Keratinocyte (primary cell): ENCODE data around the gene ZNF564. TPM values are rescaled to one million over a fixed set of nuclear protein-coding genes. Genes with fewer than 3 reads are reported as not detected.

Experiments
- DNase-seq: peaks from one replicate; pipeline ENCODE4 v3.0.0-alpha.2; 2011; ENCODE audit warnings: low read depth, missing footprints, low spot score
- FAIRE-seq: peaks from 2 replicates; lab custom pipeline; 2011; peaks lifted over from hg19 to GRCh38; lab: Jason Lieb, UNC
- H2AFZ ChIP-seq: 2 replicates; pipeline ENCODE4 v1.6.0; 2012; ENCODE audit warnings: low read length, control low read depth, inconsistent platforms; ENCODE audit not compliant: control insufficient read depth
- H3K27ac ChIP-seq: 2 replicates; pipeline ENCODE4 v1.5.1; 2011; ENCODE audit warnings: low read length; ENCODE audit not compliant: control insufficient read depth, insufficient read depth
- H3K27me3 ChIP-seq: 3 replicates; pipeline ENCODE4 v1.6.0; 2011; ENCODE audit warnings: low read length; ENCODE audit not compliant: control insufficient read depth, insufficient read depth; ENCODE audit errors: extremely low read depth
- H3K36me3 ChIP-seq, 2 experiments: 2 replicates in 1 of 2; 3 replicates in 1 of 2; pipeline ENCODE4 v1.5.1; 2011; ENCODE audit warnings: low read length in 2 of 2, mild to moderate bottlenecking in 1 of 2; ENCODE audit not compliant: control insufficient read depth in 2 of 2, insufficient read depth in 2 of 2; ENCODE audit errors: extremely low read depth in 1 of 2
- H3K4me1 ChIP-seq: 3 replicates; pipeline ENCODE4 v1.5.1; 2011; ENCODE audit warnings: low read length; ENCODE audit not compliant: control insufficient read depth, insufficient read depth; ENCODE audit errors: extremely low read depth
- H3K4me2 ChIP-seq: 3 replicates; pipeline ENCODE4 v1.6.0; 2011; ENCODE audit warnings: low read depth, low read length; ENCODE audit not compliant: control insufficient read depth, insufficient read depth; ENCODE audit errors: extremely low read depth
- H3K4me3 ChIP-seq, 3 experiments: fragments of 200-600 bp in 1 of 3; sonication (generic) in 1 of 3; 2 replicates in 2 of 3; 3 replicates in 1 of 3; pipeline ENCODE4 v1.5.1; 2011 to 2016; ENCODE audit warnings: low read length in 3 of 3, mild to moderate bottlenecking in 3 of 3, control low read depth in 2 of 3, inconsistent platforms in 1 of 3, low read depth in 1 of 3, mixed read lengths in 1 of 3, mixed run types in 1 of 3, moderate library complexity in 1 of 3; ENCODE audit not compliant: control insufficient read depth in 2 of 3, insufficient read depth in 2 of 3; ENCODE audit errors: extremely low read depth in 1 of 3
- H3K79me2 ChIP-seq: 2 replicates; pipeline ENCODE4 v1.6.0; 2012; ENCODE audit warnings: low read length; ENCODE audit not compliant: control insufficient read depth, insufficient read depth
- H3K9ac ChIP-seq: 3 replicates; pipeline ENCODE4 v1.6.0; 2011; ENCODE audit warnings: low read length; ENCODE audit not compliant: control insufficient read depth, insufficient read depth; ENCODE audit errors: extremely low read depth
- H3K9me1 ChIP-seq: 3 replicates; pipeline ENCODE4 v1.6.0; 2011; ENCODE audit warnings: low read length; ENCODE audit not compliant: control insufficient read depth, insufficient read depth; ENCODE audit errors: extremely low read depth
- H3K9me3 ChIP-seq: 2 replicates; pipeline ENCODE4 v1.5.1; 2012; ENCODE audit warnings: low read depth, low read length; ENCODE audit not compliant: control insufficient read depth
- H4K20me1 ChIP-seq: 3 replicates; pipeline ENCODE4 v1.6.0; 2011; ENCODE audit warnings: low read length; ENCODE audit not compliant: control insufficient read depth, insufficient read depth; ENCODE audit errors: extremely low read depth
- EZH2 ChIP-seq: IDR thresholded peaks from one replicate; pipeline ENCODE4 v1.6.1; 2012; ENCODE audit warnings: inconsistent platforms, mild to moderate bottlenecking, low read length, moderate library complexity
- dilution Hi-C: fragments of 300-500 bp; cut with MboI; formaldehyde crosslinking; loops from one replicate; pipeline ENCODE4 v1.7.0; 2020; ENCODE audit warnings: low sequenced_read_pairs; ENCODE audit not compliant: extremely low pct_ligation_motif_present
- polyA plus RNA-seq, 5 experiments: library from polyadenylated mRNA; depleted of rRNA in 3 of 5; stranded (reverse) in 3 of 5; stranded (forward) in 1 of 5; unstranded in 1 of 5; fragments of >200 nt; gene quantifications; 1 replicate in 1 of 5; 2 replicates in 3 of 5; 3 replicates in 1 of 5; pipeline versions ENCODE4 v1.2.1 to v1.2.3, GENCODE V29; 2011 to 2012; ENCODE audit warnings: missing spikeins in 2 of 5, low read depth in 1 of 5, low replicate concordance in 1 of 5
- TF ChIP-seq, protein P1 (sequence below), 3 experiments: IDR thresholded peaks in 1 of 3; conservative IDR thresholded peaks in 1 of 3; optimal IDR thresholded peaks in 1 of 3; 2 replicates in 2 of 3; 3 replicates in 1 of 3; pipeline versions ENCODE3 to v1.5.1; 2011; ENCODE audit warnings: low read length in 3 of 3, mild to moderate bottlenecking in 3 of 3, moderate library complexity in 2 of 3, control low read depth in 1 of 3, inconsistent platforms in 1 of 3; ENCODE audit not compliant: insufficient read depth in 2 of 3; ENCODE audit errors: extremely low read depth in 1 of 3

Gene ZNF564
- polyA plus RNA-seq, 1 donor (not counting 4 experiments of a cell fraction or from before 2014, with no cell fraction given), result 3.5 TPM

DNA sequence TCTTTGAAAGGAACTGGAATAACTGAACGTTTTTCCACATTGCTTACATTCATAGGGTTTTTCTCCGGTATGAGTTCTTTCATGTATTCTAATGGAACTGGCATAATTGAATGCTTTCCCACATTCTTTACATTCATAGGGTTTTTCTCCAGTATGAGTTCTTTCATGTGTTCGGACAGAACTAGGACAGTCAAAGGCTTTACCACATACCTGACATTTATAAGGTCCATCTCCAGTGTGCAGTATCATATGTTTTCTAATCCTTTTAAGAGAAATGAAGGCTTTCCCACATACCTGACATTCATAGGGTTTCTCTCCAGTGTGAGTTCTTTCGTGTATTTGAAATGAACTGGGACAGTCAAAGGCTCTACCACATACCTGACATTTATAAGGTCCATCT is 24.7 kb downstream of the ZNF564 start:
- Histone ChIP-seq H4K20me1 (no peaks in the 10 kb centered on the region), H2AFZ (no peak overlapping the region), H3K27ac (no peak overlapping the region), H3K9ac (no peak overlapping the region), H3K4me3 (no peak overlapping the region), H3K79me2 (no peaks in the 10 kb centered on the region), H3K9me1 (no peaks in the 10 kb centered on the region), H3K4me2 (no peak overlapping the region), H3K9me3 (peaks cover 52% of the 10 kb centered on the region), H3K4me1 (no peaks in the 10 kb centered on the region), H3K27me3 (no peaks in the 10 kb centered on the region), H3K36me3 (peaks cover 13% of the 10 kb centered on the region in 2 experiments)
- dilution Hi-C loops, result no loop called here
- DNase-seq (no peak), FAIRE-seq (no peak)
- TF ChIP-seq, protein P1, sequence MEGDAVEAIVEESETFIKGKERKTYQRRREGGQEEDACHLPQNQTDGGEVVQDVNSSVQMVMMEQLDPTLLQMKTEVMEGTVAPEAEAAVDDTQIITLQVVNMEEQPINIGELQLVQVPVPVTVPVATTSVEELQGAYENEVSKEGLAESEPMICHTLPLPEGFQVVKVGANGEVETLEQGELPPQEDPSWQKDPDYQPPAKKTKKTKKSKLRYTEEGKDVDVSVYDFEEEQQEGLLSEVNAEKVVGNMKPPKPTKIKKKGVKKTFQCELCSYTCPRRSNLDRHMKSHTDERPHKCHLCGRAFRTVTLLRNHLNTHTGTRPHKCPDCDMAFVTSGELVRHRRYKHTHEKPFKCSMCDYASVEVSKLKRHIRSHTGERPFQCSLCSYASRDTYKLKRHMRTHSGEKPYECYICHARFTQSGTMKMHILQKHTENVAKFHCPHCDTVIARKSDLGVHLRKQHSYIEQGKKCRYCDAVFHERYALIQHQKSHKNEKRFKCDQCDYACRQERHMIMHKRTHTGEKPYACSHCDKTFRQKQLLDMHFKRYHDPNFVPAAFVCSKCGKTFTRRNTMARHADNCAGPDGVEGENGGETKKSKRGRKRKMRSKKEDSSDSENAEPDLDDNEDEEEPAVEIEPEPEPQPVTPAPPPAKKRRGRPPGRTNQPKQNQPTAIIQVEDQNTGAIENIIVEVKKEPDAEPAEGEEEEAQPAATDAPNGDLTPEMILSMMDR (optimal IDR thresholded peaks at IDR 0.05 in 1 of 3, IDR thresholded peaks at IDR 0.05 in 1 of 3, conservative IDR thresholded peaks at IDR 0.05 in 1 of 3; ENCODE audit: extremely low read depth in 1 of 3, insufficient read depth in 2 of 3, low read length in 3 of 3), result no peak
- TF ChIP-seq EZH2, result no peak

DNA sequence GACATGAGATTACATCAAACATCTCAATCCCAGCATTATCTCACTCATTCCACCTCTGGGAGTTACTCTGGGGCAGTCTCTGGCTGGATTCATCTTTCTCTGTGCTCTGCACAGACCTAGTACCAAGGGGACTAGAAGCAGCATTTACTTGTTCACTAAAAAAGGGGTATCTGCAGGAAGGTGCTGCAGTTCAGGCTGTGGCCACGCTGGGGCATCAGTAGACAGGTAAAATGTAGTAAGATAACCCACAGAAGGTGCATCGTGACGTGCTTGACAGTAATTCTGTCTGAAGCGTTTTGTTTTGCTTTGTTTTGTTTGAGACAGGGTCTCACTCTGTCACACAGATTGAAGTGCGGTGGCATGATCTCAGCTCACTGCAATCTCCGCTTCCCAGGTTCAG is 29.3 kb downstream of the ZNF564 start:
- Histone ChIP-seq H3K9me3 (peaks cover 27% of the 10 kb centered on the region), H3K27ac (no peak overlapping the region), H3K36me3 (peaks cover 5 to 6% of the 10 kb centered on the region in 2 experiments), H3K27me3 (no peaks in the 10 kb centered on the region), H3K4me1 (no peaks in the 10 kb centered on the region), H3K4me2 (no peak overlapping the region), H4K20me1 (no peaks in the 10 kb centered on the region), H3K9me1 (no peaks in the 10 kb centered on the region), H3K9ac (no peak overlapping the region), H2AFZ (no peak overlapping the region), H3K79me2 (no peaks in the 10 kb centered on the region), H3K4me3 (no peak overlapping the region)
- TF ChIP-seq, protein P1 (optimal IDR thresholded peaks at IDR 0.05 in 1 of 3, IDR thresholded peaks at IDR 0.05 in 1 of 3, conservative IDR thresholded peaks at IDR 0.05 in 1 of 3; ENCODE audit: extremely low read depth in 1 of 3, insufficient read depth in 2 of 3, low read length in 3 of 3), result peak in 2 of 3 experiments; percentile 19 to 28
- no peak for TF ChIP-seq EZH2
- FAIRE-seq, result no peak
- dilution Hi-C loops, result no loop called here
- no peak for DNase-seq
